PFSK-1 (cell line): Measurements from ENCODE around the gene CLN6.

ENCODE experiments used
- POLR2AphosphoS5 ChIP-seq: IDR thresholded peaks from 2 replicates; pipeline ENCODE4 v1.6.1; 2012; ENCODE audit warnings: low read depth, mild to moderate bottlenecking, control low read depth, low read length, moderate library complexity
- TAF1 ChIP-seq: IDR thresholded peaks from 2 replicates; pipeline ENCODE4 v1.6.1; 2012; ENCODE audit warnings: low read length, control low read depth, borderline replicate concordance; ENCODE audit not compliant: insufficient read depth
- TF ChIP-seq, protein P1 (sequence below), 2 experiments: IDR thresholded peaks; 2 replicates each; pipeline versions ENCODE4 v1.6.1 to v1.8.0; 2011 to 2012; ENCODE audit warnings: low read depth in 2 of 2, low read length in 2 of 2, control low read depth in 1 of 2, inconsistent platforms in 1 of 2, mild to moderate bottlenecking in 1 of 2, moderate library complexity in 1 of 2; ENCODE audit not compliant: insufficient read depth in 1 of 2

DNA sequence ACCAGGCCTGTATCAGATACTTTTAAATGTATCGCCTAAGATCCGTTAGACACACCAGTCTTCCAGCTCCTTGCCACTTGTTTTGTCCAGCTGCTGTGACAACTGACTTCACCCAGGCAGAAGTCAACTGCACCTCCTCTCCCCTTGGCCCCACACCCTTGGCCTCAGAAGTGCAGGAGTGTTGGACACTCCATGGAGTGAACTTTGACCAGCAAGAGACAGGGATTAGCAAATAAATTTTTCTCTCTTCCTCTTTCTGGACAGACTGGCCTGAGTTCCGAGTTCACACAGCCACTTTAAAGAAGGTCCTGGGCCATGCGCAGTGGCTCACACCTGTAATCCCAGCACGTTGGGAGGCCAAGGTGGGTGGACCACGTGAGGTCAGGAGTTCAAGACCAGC is 2.9 kb upstream of the CLN6 start:
- no peak for TF ChIP-seq POLR2AphosphoS5
- TF ChIP-seq TAF1, result no peak
- TF ChIP-seq, protein P1, sequence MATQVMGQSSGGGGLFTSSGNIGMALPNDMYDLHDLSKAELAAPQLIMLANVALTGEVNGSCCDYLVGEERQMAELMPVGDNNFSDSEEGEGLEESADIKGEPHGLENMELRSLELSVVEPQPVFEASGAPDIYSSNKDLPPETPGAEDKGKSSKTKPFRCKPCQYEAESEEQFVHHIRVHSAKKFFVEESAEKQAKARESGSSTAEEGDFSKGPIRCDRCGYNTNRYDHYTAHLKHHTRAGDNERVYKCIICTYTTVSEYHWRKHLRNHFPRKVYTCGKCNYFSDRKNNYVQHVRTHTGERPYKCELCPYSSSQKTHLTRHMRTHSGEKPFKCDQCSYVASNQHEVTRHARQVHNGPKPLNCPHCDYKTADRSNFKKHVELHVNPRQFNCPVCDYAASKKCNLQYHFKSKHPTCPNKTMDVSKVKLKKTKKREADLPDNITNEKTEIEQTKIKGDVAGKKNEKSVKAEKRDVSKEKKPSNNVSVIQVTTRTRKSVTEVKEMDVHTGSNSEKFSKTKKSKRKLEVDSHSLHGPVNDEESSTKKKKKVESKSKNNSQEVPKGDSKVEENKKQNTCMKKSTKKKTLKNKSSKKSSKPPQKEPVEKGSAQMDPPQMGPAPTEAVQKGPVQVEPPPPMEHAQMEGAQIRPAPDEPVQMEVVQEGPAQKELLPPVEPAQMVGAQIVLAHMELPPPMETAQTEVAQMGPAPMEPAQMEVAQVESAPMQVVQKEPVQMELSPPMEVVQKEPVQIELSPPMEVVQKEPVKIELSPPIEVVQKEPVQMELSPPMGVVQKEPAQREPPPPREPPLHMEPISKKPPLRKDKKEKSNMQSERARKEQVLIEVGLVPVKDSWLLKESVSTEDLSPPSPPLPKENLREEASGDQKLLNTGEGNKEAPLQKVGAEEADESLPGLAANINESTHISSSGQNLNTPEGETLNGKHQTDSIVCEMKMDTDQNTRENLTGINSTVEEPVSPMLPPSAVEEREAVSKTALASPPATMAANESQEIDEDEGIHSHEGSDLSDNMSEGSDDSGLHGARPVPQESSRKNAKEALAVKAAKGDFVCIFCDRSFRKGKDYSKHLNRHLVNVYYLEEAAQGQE (IDR thresholded peaks at IDR 0.05; ENCODE audit: insufficient read depth in 1 of 2, low read depth in 2 of 2, low read length in 2 of 2), result no peak
